Panc1 (cell line): ENCODE results near the gene DMAC2. TPM values are rescaled to one million over a fixed set of nuclear protein-coding genes. Genes with fewer than 3 reads are reported as not detected.

Experiments used
- ATAC-seq: fragments of 200-7000 bp; cut with Tn5 transposase; 2 replicates; pipeline ENCODE4 v1.9.1; 2020; ENCODE audit warnings: mild to moderate bottlenecking, moderate library complexity
- BruUV-seq: library from RNA; stranded (reverse); fragments of 400-500 nt; replicated peaks from 2 replicates; lab custom pipeline; 2021; lab: Mats Ljungman, UMichigan
- CTCF ChIA-PET: fragments of 300-600 bp; sonication (Branson Sonifier 250); formaldehyde crosslinking; loops from one replicate; lab custom pipeline; 2022; ENCODE audit warnings: antibody characterized with exemption; lab: Charles Lee
- POLR2A ChIA-PET: fragments of 300-600 bp; sonication (Branson Sonifier 250); formaldehyde crosslinking; loops from one replicate; lab custom pipeline; 2022; ENCODE audit warnings: antibody characterized with exemption; lab: Charles Lee
- DNase-seq: peaks from one replicate; pipeline ENCODE4 v3.0.0-alpha.2; 2010; ENCODE audit warnings: low read depth, low spot score
- H3K27ac ChIP-seq: 2 replicates; pipeline ENCODE4 v1.5.1; 2011; ENCODE audit warnings: mild to moderate bottlenecking, low read length, inconsistent platforms
- H3K27me3 ChIP-seq: fragments of 200-500 bp; sonication (Bioruptor generic); 2 replicates; pipeline ENCODE4 v1.6.0; 2014; ENCODE audit warnings: low read length, inconsistent platforms; ENCODE audit not compliant: control insufficient read depth, insufficient read depth
- H3K36me3 ChIP-seq: fragments of 200-500 bp; sonication (Bioruptor generic); 2 replicates; pipeline ENCODE4 v1.5.1; 2014; ENCODE audit warnings: inconsistent platforms, mild to moderate bottlenecking, low read length, moderate library complexity; ENCODE audit not compliant: control insufficient read depth, insufficient read depth
- H3K4me1 ChIP-seq: 2 replicates; pipeline ENCODE4 v1.5.1; 2011; ENCODE audit warnings: inconsistent platforms, mild to moderate bottlenecking, low read length, moderate library complexity; ENCODE audit not compliant: control insufficient read depth, insufficient read depth
- H3K4me3 ChIP-seq, 2 experiments: 2 replicates each; pipeline ENCODE4 v1.5.1; 2011 to 2012; ENCODE audit warnings: low read depth in 2 of 2, low read length in 2 of 2, mild to moderate bottlenecking in 2 of 2, inconsistent platforms in 1 of 2, moderate library complexity in 1 of 2
- H3K9me3 ChIP-seq: fragments of 200-500 bp; sonication (Bioruptor generic); 2 replicates; pipeline ENCODE4 v1.5.1; 2014; ENCODE audit warnings: low read depth, mild to moderate bottlenecking, inconsistent platforms, low read length, moderate library complexity; ENCODE audit not compliant: control insufficient read depth, insufficient read depth
- POLR2AphosphoS5 ChIP-seq: IDR thresholded peaks from 2 replicates; pipeline ENCODE4 v1.6.1; 2012; ENCODE audit warnings: mild to moderate bottlenecking, low read depth, low read length, moderate library complexity
- REST ChIP-seq, 2 experiments: IDR thresholded peaks; 2 replicates each; pipeline ENCODE4 v1.6.1; 2011 to 2012; ENCODE audit warnings: low read depth in 2 of 2, control low read depth in 1 of 2, low read length in 1 of 2, mild to moderate bottlenecking in 1 of 2, moderate library complexity in 1 of 2; ENCODE audit not compliant: insufficient read depth in 1 of 2
- SIN3A ChIP-seq: IDR thresholded peaks from 2 replicates; pipeline ENCODE4 v1.6.1; 2012; ENCODE audit warnings: low read depth, mild to moderate bottlenecking, low read length, moderate library complexity, borderline replicate concordance; ENCODE audit not compliant: insufficient read depth
- TCF7L2 ChIP-seq: IDR thresholded peaks from 2 replicates; pipeline ENCODE4 v1.6.1; 2011; ENCODE audit warnings: mild to moderate bottlenecking, low read depth, low read length, inconsistent platforms
- in situ Hi-C: cut with HindIII; loops from 2 replicates; pipeline ENCODE4 v1.10.0; 2016; ENCODE audit warnings: low sequenced_read_pairs, low pct_unique_long_range_greater_than_20kb
- intact Hi-C: fragments of 100-400 bp; cut with micrococcal nuclease; formaldehyde crosslinking; loops from one replicate; pipeline ENCODE4 v1.10.0; 2022; ENCODE audit not compliant: unreplicated experiment
- total RNA-seq: library from RNA; stranded (reverse); gene quantifications from one replicate; pipeline ENCODE4 v1.2.1, GENCODE V29; 2021; ENCODE audit not compliant: unreplicated experiment
- TF ChIP-seq, protein P1 (sequence below): fragments of 450-650 bp; IDR thresholded peaks from 2 replicates; pipeline ENCODE4 v1.5.1; 2017; ENCODE audit warnings: mild to moderate bottlenecking

Gene DMAC2
- total RNA-seq, 1 experiment from 2014 or later, result 37.5 TPM

GRCh38 chr19:41484822-41485221, 45.1 kb upstream of the DMAC2 start:
- no peak for ATAC-seq
- POLR2A ChIA-PET, result no interaction called here
- Histone ChIP-seq H3K9me3 (no peaks in the 10 kb centered on the region), H3K27me3 (peaks cover 5% of the 10 kb centered on the region), H3K27ac (no peak overlapping the region), H3K4me1 (no peaks in the 10 kb centered on the region), H3K36me3 (no peaks in the 10 kb centered on the region), H3K4me3 (no peak overlapping the region)
- CTCF ChIA-PET, result no interaction called here
- DNase-seq, result no peak
- in situ Hi-C loops (no loop called here), intact Hi-C loops (no loop called here)
- TF ChIP-seq POLR2AphosphoS5 (no peak), TCF7L2 (no peak), SIN3A (no peak), REST (IDR thresholded peaks at IDR 0.05; ENCODE audit: insufficient read depth in 1 of 2, low read depth in 2 of 2, low read length in 1 of 2) (no peak)
- TF ChIP-seq, protein P1, sequence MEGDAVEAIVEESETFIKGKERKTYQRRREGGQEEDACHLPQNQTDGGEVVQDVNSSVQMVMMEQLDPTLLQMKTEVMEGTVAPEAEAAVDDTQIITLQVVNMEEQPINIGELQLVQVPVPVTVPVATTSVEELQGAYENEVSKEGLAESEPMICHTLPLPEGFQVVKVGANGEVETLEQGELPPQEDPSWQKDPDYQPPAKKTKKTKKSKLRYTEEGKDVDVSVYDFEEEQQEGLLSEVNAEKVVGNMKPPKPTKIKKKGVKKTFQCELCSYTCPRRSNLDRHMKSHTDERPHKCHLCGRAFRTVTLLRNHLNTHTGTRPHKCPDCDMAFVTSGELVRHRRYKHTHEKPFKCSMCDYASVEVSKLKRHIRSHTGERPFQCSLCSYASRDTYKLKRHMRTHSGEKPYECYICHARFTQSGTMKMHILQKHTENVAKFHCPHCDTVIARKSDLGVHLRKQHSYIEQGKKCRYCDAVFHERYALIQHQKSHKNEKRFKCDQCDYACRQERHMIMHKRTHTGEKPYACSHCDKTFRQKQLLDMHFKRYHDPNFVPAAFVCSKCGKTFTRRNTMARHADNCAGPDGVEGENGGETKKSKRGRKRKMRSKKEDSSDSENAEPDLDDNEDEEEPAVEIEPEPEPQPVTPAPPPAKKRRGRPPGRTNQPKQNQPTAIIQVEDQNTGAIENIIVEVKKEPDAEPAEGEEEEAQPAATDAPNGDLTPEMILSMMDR, result no peak
- no TSS peak for BruUV-seq

GRCh38 chr19:41480336-41480735, 40.6 kb upstream of the DMAC2 start:
- ATAC-seq, result no peak
- Histone ChIP-seq H3K27ac (no peak overlapping the region), H3K4me3 (no peak overlapping the region), H3K9me3 (no peaks in the 10 kb centered on the region), H3K4me1 (no peaks in the 10 kb centered on the region), H3K27me3 (peaks cover 5% of the 10 kb centered on the region), H3K36me3 (no peaks in the 10 kb centered on the region)
- ChIA-PET CTCF (no interaction called here), POLR2A (no interaction called here)
- TF ChIP-seq POLR2AphosphoS5 (no peak), SIN3A (no peak), REST (IDR thresholded peaks at IDR 0.05; ENCODE audit: insufficient read depth in 1 of 2, low read depth in 2 of 2, low read length in 1 of 2) (no peak), TCF7L2 (no peak)
- TF ChIP-seq, protein P1, result no peak
- no peak for DNase-seq
- in situ Hi-C loops (no loop called here), intact Hi-C loops (no loop called here)
- BruUV-seq, result no TSS peak
